Activated CD8-positive, alpha-beta T cell treated with anti-CD3 and anti-CD28 coated beads for 36 hours (primary cell): ENCODE measurements around the gene GFRA4. TPM values are rescaled to one million over a fixed set of nuclear protein-coding genes. Genes with fewer than 3 reads are reported as not detected.

Source experiments
- ATAC-seq: fragments of 200-7000 bp; cut with Tn5 transposase; one replicate; pipeline ENCODE4 v1.10.0; 2021; ENCODE audit warnings: mild to moderate bottlenecking, moderate library complexity
- CTCF ChIA-PET: fragments of 350-600 bp; sonication (Branson Sonifier 250); formaldehyde crosslinking; loops from one replicate; lab custom pipeline; 2021; ENCODE audit warnings: antibody characterized with exemption; lab: Charles Lee
- POLR2A ChIA-PET: fragments of 350-600 bp; sonication (Branson Sonifier 250); formaldehyde crosslinking; loops from one replicate; lab custom pipeline; 2021; ENCODE audit warnings: antibody characterized with exemption; lab: Charles Lee
- DNase-seq: peaks from one replicate; pipeline ENCODE4 v3.0.0-alpha.2; 2020
- H3K27ac Mint-ChIP-seq: one replicate; pipeline ENCODE4 v1.8.0; 2021; ENCODE audit warnings: mild to moderate bottlenecking, mixed read lengths
- H3K27me3 Mint-ChIP-seq: one replicate; pipeline ENCODE4 v1.8.0; 2021; ENCODE audit warnings: mixed read lengths
- H3K36me3 Mint-ChIP-seq: one replicate; pipeline ENCODE4 v1.8.0; 2021; ENCODE audit warnings: low read depth, mixed read lengths
- H3K4me1 Mint-ChIP-seq: one replicate; pipeline ENCODE4 v1.8.0; 2021; ENCODE audit warnings: low read depth, mixed read lengths
- H3K4me3 Mint-ChIP-seq: one replicate; pipeline ENCODE4 v1.8.0; 2021; ENCODE audit warnings: mild to moderate bottlenecking, moderate library complexity, mixed read lengths
- H3K9me3 Mint-ChIP-seq: one replicate; pipeline ENCODE4 v1.8.0; 2021; ENCODE audit warnings: mixed read lengths
- intact Hi-C: fragments of 100-400 bp; cut with micrococcal nuclease; formaldehyde crosslinking; loops from one replicate; pipeline ENCODE4 v1.10.0; 2022
- total RNA-seq, 2 experiments: library from RNA; stranded (reverse); gene quantifications; one replicate each; pipeline ENCODE4 v1.2.3, GENCODE V29; 2021
- TF ChIP-seq, protein P1 (sequence below): fragments of 200-600 bp; IDR thresholded peaks from one replicate; pipeline ENCODE4 v1.8.0; 2022; ENCODE audit warnings: antibody characterized with exemption, mild to moderate bottlenecking

The GFRA4 gene
- total RNA-seq, 2 experiments from 2014 or later, result not detected

DNA sequence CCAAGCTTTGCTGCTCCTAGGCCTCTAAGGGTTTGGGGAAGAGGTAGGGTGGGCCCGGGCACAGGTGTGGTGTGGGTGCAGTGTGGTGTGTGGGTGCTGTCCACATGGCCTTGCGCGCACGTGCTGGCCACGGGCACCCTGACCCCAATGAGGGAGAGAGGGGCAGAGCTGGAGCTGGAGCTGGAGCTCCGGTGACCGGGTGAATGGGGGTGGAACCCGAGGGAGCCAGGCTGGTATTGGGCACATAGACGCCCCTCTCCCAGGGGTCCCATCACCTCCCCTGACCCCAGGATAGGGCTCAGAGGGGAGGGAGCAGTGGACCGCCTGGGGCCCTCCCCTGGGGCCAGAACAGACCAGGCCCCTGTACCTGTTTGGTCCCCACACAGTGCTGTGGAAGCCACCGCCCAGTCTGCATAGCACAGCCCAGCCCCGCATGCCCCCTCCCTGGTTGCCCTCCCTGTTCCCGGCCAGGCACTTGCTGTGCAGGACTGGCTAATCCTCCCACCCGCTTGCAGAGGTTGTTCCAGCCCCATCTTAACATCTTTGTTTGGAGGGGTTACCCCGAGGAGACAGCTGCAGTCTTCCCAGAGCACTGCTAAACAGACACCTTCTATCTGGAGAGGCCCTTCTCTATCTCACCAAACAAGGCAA lies 17.6 kb upstream of the GFRA4 start:
- no peaks in the 10 kb centered on the region for H3K4me1 Mint-ChIP-seq
- no peak overlapping the region for H3K4me3 Mint-ChIP-seq
- DNase-seq, result no peak
- CTCF ChIA-PET, result interaction anchor here (0.9 to 5.2 kb wide), 2 partner anchors 28 to 117 kb away, joined by 3 to 79 read pairs; no protein-coding TSS in a partner anchor
- H3K9me3 Mint-ChIP-seq, result no peaks in the 10 kb centered on the region
- POLR2A ChIA-PET, result no interaction called here
- H3K27me3 Mint-ChIP-seq, result peaks cover 39% of the 10 kb centered on the region
- intact Hi-C loops, result no loop called here
- ATAC-seq, result no peak
- no peak overlapping the region for H3K27ac Mint-ChIP-seq
- TF ChIP-seq, protein P1, sequence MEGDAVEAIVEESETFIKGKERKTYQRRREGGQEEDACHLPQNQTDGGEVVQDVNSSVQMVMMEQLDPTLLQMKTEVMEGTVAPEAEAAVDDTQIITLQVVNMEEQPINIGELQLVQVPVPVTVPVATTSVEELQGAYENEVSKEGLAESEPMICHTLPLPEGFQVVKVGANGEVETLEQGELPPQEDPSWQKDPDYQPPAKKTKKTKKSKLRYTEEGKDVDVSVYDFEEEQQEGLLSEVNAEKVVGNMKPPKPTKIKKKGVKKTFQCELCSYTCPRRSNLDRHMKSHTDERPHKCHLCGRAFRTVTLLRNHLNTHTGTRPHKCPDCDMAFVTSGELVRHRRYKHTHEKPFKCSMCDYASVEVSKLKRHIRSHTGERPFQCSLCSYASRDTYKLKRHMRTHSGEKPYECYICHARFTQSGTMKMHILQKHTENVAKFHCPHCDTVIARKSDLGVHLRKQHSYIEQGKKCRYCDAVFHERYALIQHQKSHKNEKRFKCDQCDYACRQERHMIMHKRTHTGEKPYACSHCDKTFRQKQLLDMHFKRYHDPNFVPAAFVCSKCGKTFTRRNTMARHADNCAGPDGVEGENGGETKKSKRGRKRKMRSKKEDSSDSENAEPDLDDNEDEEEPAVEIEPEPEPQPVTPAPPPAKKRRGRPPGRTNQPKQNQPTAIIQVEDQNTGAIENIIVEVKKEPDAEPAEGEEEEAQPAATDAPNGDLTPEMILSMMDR, result no peak
- no peaks in the 10 kb centered on the region for H3K36me3 Mint-ChIP-seq

DNA sequence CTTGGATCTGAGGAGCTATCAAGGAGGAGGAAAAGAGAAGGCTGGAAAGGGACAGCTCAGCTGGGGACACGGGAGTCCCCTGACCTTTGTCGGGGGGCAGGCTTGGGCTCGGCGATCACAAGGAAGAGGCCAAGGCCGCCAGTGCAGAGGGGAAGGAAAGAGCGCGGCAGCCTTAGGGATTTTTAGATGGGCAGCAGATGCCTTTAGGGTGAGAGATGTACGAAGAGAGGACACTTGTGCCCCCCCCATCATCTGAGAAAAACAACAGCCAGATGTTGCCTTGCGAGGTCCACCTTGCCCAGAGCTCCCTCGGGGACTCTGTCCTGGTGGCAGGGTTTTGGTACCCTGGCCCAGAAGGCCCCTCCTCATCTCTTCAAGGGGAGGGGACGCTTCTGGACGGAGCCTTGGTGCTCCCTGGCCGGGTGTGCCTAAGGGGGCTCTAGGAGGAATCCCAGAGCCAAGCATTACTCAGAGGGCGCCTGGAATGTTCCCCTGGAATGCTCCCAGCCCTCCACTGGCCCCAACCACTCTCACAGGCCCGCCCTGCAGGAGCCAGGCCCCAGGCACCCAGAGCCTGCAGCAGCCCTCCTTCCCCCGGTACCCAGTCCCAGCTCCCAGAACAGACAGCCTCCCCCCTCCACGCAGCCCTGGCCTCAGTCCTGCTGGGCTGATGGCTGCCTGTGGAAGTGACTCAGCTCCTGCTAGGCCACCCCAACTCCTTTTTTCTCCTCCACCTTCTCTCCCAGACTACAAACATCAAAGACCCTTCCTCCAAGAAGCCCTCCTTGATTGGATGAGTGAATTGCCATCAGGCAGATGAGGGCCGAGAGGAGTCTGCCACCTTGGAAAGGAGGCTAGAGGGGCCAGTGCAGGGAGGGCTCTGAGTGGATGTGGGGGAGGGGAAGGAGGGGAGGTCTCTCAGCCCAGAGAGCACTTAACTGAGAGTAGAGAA lies 16.8 kb upstream of the GFRA4 start:
- CTCF ChIA-PET, result interaction anchor here (4.5 to 5.2 kb wide), 2 partner anchors 17 to 29 kb away, joined by 32 to 79 read pairs; no protein-coding TSS in a partner anchor
- Mint-ChIP-seq H3K9me3 (no peaks in the 10 kb centered on the region), H3K4me3 (no peak overlapping the region), H3K27ac (no peak overlapping the region), H3K36me3 (no peaks in the 10 kb centered on the region), H3K27me3 (peaks cover 43% of the 10 kb centered on the region), H3K4me1 (no peaks in the 10 kb centered on the region)
- DNase-seq, result no peak
- intact Hi-C loops, result loop anchor here (5.0 kb wide), 1 partner anchor 32 kb away; the partner anchor contains the start of gene SIGLEC1
- TF ChIP-seq, protein P1, result no peak
- ATAC-seq, result no peak
- POLR2A ChIA-PET, result interaction anchor here (0.6 kb wide), 1 partner anchor 19 kb away, joined by 4 read pairs; no protein-coding TSS in a partner anchor

DNA sequence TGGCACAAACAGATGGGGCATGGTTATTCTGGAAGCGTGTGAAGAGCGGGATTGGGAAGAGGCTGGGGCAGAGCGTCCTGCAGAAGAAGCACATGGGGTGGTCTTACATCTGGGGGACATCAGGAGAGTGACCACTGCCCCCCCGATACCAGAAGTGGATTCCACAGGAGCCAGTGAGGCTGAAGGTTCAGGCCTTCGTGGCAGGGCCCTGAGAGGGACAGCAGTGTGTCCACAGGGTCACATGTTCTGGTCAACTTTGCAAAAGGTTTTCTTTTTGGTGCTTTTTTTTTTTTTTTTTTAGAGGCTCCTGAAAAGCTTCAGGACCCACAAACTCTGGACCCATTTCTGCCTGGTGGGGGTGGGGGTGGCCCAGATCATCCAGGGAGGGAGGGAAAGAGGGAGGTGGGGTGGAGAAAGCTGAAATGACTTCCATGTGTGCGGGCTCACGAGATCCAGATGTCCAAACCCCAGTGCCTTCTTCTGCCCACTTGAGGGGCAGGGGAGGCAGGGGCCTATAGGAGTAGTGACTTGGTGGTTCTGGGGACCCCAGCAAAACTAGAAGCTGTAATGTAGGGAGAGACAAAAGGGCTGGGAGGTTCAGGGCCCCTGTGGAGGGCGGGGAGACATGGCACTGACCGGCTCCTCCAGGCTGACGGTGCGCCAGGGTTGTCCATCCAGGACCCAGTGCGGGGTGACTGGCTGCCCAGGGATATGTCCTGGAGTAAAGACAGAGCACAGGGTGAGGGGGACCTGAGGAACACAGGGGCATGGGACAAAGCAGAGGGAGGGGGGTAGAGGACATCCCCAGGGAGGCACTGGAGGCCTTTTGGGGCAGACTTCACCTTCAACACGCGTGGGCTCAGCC lies 15.9 kb upstream of the GFRA4 start:
- no peaks in the 10 kb centered on the region for H3K9me3 Mint-ChIP-seq
- POLR2A ChIA-PET, result interaction anchor here (0.6 kb wide), 1 partner anchor 20 kb away, joined by 4 read pairs; no protein-coding TSS in a partner anchor

DNA sequence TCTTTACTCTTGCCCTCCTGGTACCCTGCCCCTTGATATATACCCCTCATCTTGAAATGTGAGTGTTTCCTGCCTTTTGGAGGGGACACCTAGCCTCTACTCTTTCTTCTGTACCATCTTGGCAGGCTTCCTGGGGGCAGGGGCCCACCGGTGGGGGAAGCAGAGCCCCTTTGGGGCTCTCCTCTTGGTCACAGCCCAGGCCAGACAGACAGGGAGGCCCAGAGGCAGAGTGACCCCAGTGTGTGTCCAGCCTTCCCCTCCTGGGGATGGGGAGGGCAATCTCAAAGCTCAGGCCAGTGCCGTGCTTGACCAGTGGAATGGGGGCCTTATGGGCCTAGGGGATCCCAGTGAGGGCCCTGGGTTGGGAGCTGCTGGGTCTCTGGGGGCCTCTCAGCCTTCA lies 15.0 kb upstream of the GFRA4 start:
- H3K27me3 Mint-ChIP-seq, result peaks cover 44% of the 10 kb centered on the region
- H3K9me3 Mint-ChIP-seq, result no peaks in the 10 kb centered on the region
- H3K27ac Mint-ChIP-seq, result no peak overlapping the region
- intact Hi-C loops, result loop anchor here (5.0 kb wide), 1 partner anchor 34 kb away; the partner anchor contains the start of gene SIGLEC1
- CTCF ChIA-PET, result interaction anchor here (2.3 to 5.2 kb wide), 7 partner anchors 9 to 407 kb away, joined by 8 to 79 read pairs (median 13); no protein-coding TSS in a partner anchor
- TF ChIP-seq, protein P1, result no peak
- POLR2A ChIA-PET, result no interaction called here
- DNase-seq (no peak), ATAC-seq (no peak)
- no peaks in the 10 kb centered on the region for H3K36me3 Mint-ChIP-seq
- H3K4me3 Mint-ChIP-seq, result no peak overlapping the region
- H3K4me1 Mint-ChIP-seq, result no peaks in the 10 kb centered on the region

More for the DNA sequence above, 15.9 kb upstream of the GFRA4 start:
- ATAC-seq, result no peak
- Mint-ChIP-seq H3K4me3 (no peak overlapping the region), H3K4me1 (no peaks in the 10 kb centered on the region), H3K27ac (no peak overlapping the region), H3K36me3 (no peaks in the 10 kb centered on the region), H3K27me3 (peaks cover 46% of the 10 kb centered on the region)
- TF ChIP-seq, protein P1, result no peak
- intact Hi-C loops, result loop anchor here (5.0 kb wide), 1 partner anchor 33 kb away; the partner anchor contains the start of gene SIGLEC1
- CTCF ChIA-PET, result interaction anchor here (3.3 to 5.2 kb wide), 3 partner anchors 12 to 30 kb away, joined by 31 to 79 read pairs (median 32); no protein-coding TSS in a partner anchor
- DNase-seq, result no peak
